Measurements from ENCODE around the gene C1orf35.
"Not testable (repeated sequence)": the region's sequence is repeated elsewhere in the genome, so short reads cannot be mapped to it uniquely, and the experiment has no call there.

The C1orf35 gene

GRCh38 chr1:228117335-228117734 is 14.2 kb upstream of the C1orf35 start:
- intact Hi-C loops (cut with DNase I), result no loop called here
- DNase-seq, result no peak

DNA sequence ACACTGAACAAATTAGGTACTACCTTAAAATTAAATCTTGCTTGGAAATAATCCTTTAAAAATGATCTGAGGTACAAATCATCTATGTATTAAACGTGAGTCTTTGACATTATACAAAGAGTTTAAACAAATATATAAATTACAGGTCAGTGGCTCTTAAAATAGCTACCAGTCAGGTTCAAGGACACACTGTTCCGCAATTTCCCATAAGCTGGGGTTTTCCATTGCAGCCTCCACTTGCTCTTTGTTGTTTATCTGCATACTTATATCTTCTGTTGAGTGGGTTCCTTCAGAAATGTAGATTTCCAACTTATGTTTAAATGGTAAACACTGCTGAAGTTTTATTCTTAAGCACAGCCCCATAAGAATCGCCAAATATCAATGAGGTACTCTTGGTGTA is 11.7 kb upstream of the C1orf35 start:
- DNase-seq, result no peak
- intact Hi-C loops (cut with DNase I), result no loop called here

GRCh38 chr1:228112617-228113016 is 9.5 kb upstream of the C1orf35 start:
- intact Hi-C loops (cut with DNase I), result no loop called here
- no peak for DNase-seq

DNA sequence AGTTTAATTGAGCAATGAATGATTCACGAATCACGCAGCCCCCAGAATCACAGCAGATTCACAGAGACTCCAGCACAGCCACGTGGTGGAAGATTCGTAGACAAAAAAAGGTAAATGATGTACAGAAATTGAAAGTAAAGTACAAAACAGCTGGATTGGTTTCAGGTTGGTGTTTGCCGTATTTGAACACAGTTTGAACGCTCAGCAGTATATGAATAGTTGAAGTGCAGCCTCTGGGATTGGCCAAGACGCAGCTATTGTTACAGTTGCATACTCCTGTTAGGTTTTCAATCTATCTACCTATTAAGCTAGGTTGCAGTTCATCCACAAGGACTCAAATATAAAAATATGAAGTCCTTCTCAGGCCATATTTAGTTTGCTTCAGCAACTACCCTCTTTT is 9.0 kb upstream of the C1orf35 start:
- intact Hi-C loops (cut with DNase I), result no loop called here
- no peak for DNase-seq

GRCh38 chr1:228111315-228111714 is 8.2 kb upstream of the C1orf35 start:
- DNase-seq; intact Hi-C loops (cut with DNase I): not testable (repeated sequence)

DNA sequence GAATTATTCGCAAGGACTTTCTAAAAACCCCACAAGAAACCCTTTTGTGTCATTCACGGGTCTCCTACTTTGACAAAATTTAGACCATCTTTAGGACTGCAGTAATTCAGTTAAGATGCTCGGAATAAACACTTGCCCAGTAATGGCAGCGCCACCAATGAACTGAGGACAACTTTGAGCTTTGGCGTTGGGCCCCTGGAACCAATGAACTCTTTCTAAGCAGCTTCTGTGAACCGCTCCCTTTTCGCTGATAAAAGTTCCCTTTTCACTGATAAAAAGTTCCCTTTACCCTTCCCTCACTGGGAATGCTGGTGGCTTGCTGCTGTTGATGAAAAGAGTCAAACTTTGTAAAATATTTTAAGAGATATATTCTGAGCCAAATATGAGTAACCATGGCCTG is 7.4 kb upstream of the C1orf35 start:
- no peak for DNase-seq
- intact Hi-C loops (cut with DNase I), result no loop called here

DNA sequence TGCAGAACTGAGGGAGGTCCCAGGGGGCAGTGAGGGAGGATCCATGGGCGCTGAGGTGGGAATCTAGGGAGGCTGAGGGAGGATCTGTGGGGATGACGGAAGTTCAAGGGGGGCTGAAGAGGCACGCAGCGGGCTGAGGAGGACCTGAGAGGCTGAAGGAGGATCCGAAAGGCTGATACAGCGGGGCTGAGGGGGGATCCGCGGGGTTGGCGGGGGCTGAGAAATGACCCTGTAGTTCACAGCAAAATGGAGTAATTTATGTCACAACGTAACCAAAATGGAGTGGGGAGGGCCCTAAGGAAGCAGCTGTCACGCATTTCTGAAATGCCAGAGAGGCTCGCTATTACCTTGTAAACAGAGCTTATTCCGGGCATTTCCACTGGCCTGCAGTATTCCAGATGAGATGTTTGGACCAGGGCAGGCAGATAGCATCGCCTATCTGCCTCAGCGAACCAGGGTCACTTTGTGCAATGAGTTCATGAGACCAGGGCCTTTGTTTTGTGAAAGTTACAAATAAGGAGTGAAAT is 6.9 kb upstream of the C1orf35 start:
- DNase-seq, result peak in 3 of 42 donors; percentile 4 to 22 (median 22)
- intact Hi-C loops (cut with DNase I), result loop anchor here (1.0 kb wide), 1 partner anchor 56 kb away; no protein-coding TSS in a partner anchor

DNA sequence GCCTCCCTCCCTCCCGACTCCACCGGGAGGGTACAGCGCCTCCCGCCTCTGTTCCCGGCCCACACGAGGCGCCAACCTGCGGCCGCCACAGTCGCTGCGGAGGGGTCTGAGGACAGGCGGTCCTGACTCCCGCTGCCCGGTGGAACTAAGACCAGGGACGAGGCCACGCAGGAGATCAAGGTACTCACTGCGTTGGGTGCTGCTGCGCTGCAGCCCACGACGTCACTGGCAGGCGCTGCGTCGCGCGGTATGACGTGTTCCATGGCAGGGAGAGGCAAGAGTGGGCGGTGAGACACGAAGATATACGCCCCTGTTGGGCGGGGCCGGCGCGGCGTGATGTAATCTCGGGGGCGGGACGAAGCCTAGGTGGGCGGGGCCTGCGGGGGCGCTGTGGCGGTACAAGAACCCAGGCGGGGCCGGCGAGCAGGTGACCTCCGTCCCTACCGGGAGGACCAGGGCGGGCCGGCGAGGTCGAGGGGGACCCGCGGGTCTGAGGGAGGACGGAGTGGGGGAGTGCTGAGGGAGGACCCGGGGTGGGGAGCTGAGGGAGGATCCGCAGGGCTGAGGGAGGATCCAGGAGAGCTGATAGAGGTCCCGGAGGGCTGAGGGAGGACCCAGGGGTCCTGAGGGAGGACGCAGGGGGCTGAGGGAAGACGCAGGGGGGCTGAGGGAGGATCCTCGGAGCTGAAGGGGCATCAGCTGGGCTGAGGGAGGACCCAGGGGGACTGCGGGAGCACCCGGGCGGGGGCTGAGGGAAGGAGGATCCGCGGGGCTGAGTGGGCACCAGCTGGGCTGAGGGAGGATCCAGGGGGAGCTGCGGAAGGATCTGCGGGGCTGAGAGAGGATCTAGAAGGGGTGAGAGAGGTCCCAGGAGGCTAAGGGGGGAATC is 6.2 kb upstream of the C1orf35 start, which contains the start of gene MRPL55:
TSS of gene MRPL55 (minus strand) at position 227 of the 889 bp plus-strand sequence. CDS start 1,039 bp downstream, outside the sequence.
- peak; percentile 99 to 100 (median 100) for DNase-seq
- intact Hi-C loops (cut with DNase I), result loop anchor here (1.0 kb wide), 1 partner anchor 57 kb away; no protein-coding TSS in a partner anchor

DNA sequence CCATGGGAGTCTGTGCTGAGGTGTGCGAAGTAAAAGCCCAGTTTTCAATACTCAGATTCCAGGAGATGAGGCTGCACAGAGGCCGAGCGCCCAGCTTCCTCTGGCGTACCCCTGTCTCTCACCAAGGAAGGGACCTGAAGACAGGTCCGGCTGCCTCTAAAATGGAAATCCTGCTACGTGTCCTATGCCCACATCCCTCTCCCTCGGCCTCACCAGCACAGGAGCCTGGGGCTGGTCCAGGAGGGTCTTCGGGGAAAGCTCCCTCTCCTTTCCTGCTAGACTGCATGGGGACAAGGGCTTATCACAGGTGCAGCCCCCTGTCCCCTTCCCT is 5.6 kb upstream of the C1orf35 start:
- DNase-seq, result peak in 1 of 42 donors; percentile 16
- intact Hi-C loops (cut with DNase I), result loop anchor here (1.0 kb wide), 1 partner anchor 58 kb away; no protein-coding TSS in a partner anchor

- peak in 2 of 42 donors; percentile 12 to 14 for DNase-seq
- intact Hi-C loops (cut with DNase I), result no loop called here
Observed at GRCh38 chr1:228108055-228108690, 5.0 kb upstream of the C1orf35 start.

- peak in 1 of 42 donors; percentile 12 for DNase-seq
- intact Hi-C loops (cut with DNase I), result no loop called here
Observed at GRCh38 chr1:228107636-228108035, 4.5 kb upstream of the C1orf35 start.

GRCh38 chr1:228106800-228107054 is 3.6 kb upstream of the C1orf35 start:
- intact Hi-C loops (cut with DNase I), result no loop called here
- DNase-seq, result no peak

DNA sequence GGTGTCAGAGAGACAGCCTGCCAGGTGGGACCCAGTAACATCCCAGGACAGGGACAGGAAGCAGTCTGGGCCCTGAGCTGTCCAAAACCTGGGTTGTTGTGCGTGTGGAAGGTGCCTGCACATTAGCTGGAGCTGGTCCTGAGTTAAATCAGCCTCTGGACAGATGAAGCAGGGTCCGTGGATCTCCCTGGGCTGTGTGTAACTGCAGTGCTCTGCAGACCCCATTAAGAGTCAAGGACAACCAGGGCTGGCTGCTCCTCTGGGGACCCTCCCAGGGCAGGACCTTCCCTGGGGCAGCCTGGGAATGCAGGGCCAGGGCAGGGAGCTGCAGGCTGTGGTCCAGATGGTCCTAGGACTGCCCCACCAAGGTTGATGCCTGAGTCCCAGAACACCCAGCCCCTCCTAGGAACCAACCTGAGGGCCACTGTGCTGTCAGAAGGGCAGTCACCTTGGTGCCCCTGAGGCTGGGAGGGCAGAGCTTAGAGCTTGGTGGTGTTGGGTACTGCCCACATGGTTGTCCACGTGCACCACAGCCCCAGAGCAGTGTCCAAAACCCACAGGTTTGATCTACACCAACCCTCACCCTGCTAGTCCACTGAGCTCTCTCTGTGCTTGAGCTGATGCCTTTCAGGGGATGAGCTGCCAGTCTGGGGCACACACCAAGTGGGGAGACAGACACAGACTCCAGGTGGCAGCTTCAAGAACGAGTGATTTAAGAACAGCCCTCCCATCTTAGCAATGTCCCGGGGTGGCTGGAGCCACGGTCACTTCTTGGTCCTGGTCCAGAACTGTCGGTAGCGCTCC is 3.1 kb upstream of the C1orf35 start:
- peak in 1 of 42 donors; percentile 3 for DNase-seq

DNA sequence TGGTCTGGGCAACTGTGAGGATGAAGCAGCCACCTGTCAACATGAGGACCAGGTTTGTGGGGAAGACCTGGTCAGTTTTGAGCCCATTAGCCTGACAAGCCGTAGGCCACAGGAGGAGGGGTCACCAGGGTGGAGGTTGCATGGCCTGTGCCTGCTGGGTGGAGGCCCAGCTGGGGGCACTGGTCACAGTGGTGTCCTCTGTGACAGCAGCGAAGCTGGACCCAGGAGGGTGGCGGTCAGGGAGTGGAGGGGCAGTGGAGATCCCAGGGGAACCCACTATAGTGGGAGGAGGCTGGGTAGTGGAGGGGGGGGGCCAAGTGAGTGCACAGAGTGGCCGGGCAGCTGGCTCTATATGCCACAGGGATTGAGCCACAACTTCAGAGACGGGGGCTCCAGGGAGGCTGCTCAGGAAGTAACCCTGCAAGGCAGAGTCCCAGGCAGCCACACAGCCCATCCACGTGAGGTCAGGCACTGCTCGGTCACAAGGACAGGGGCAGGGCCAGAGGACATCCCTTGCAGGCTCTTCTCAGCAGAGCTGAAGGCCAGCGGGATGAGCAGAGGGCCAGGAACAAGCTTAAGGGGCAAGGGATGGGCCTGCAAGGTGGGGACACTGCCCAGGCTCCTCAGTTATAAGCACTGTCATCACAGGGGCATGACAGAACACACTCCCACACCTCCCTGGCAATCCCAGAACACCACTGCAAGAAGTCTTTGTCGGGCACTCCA is 2.3 kb upstream of the C1orf35 start:
- intact Hi-C loops (cut with DNase I), result no loop called here
- DNase-seq, result peak in 1 of 42 donors; percentile 3

More for the DNA sequence above, 3.1 kb upstream of the C1orf35 start:
- intact Hi-C loops (cut with DNase I), result no loop called here

DNA sequence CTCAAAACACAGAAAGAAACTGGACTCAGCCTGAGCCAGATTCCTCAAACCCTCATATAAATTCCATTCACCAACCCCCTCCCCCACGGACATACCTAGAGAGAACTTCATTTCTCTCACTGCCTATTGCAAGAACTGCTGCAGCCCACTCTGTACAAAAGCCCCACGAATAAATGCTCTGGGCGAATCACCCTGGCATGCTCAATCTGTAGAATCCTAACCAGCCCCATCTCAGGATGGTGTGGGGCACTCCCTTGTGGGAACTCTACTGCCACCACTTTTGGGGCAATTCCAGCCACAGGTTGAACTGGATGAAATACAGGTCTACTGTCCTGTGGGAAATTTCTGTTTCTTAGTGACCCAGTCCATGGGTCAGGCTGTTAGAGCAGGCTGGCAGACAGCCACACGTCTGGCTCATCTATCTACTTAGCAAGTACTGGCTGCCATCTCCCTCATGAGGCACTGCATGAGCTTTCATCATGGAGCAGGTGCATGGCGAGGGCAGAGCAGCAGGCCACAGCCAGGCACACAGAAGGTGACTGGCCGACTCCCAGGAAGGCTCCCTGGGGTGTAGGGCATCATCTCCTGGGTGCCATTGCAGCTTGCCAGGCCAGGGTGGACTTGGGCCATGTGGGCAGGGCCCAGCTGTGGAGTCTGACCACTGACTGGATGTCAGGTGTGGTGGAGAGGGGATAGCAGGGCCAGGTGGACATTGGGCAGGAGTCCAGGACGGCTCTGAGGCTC is 1.6 kb upstream of the C1orf35 start:
- intact Hi-C loops (cut with DNase I), result no loop called here
- DNase-seq, result peak in 1 of 42 donors; percentile 10

GRCh38 chr1:228101994-228102790 is 933 bp downstream of the C1orf35 start:
- peak in 9 of 42 donors; percentile 6 to 65 (median 37) for DNase-seq
- intact Hi-C loops (cut with DNase I), result loop anchor here (2.0 kb wide), 1 partner anchor 17 kb away; no protein-coding TSS in a partner anchor

GRCh38 chr1:228101614-228101993 is 1.5 kb downstream of the C1orf35 start:
- peak in 2 of 42 donors; percentile 2 to 14 for DNase-seq
- intact Hi-C loops (cut with DNase I), result no loop called here

Measured in head of caudate nucleus (tissue), 42 donors.